Measurements from ENCODE around the gene C1QTNF3.
A peak's percentile ranks its signal among the peaks of the same experiment; 100 is the strongest.

DNA sequence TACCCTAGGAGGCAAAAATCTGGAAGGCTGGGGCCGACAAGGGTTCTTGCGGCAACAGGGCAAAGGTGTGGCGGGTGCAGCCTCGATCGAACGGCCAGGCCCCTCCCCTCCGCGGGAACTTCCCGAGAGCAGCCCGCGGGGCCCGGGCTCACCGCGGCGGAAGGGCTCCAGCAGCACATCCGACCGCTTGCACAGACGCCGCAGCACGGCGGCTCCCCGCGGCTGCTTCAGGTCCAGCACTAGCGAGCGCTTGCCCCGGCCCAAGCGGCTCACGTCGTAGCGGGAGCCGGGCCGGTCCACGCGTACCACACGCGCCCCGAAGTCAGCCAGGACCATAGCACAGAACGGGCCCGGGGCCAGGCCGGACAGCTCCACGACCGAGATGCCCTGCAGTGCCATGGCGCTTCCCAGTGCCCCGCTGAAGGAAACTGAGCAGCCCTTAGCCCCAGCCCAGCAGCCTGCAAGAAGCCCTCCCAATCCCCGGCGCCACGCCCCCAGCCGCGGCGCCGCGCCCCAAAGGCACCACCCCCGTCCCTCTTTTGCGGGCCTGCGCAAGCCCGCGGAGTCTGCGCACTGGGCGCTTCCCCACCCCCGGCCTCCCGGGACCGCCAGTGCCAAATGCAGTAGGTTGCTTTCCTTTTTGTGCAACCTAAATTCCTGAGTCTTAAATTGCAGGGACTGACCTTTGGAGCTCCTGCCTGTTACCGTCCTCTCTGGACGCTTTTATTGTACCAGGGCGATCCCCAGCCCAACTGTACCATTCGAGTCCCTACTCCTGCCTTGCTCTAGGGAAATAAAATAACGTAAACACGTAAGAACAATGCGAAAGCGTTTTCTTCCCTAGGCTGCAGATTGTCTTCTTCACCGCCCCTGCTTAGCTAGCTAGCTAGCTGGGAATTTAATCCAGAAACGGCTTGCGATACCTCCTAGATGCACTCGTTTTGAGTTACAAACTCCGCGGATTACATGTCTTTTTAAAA, 35.1 kb downstream of the C1QTNF3 start, which contains the start of gene AMACR:
- no peak for TF ChIP-seq EZH2 (IDR thresholded peaks at IDR 0.05; ENCODE audit: borderline replicate concordance, low read length)
- TF ChIP-seq, protein P1, sequence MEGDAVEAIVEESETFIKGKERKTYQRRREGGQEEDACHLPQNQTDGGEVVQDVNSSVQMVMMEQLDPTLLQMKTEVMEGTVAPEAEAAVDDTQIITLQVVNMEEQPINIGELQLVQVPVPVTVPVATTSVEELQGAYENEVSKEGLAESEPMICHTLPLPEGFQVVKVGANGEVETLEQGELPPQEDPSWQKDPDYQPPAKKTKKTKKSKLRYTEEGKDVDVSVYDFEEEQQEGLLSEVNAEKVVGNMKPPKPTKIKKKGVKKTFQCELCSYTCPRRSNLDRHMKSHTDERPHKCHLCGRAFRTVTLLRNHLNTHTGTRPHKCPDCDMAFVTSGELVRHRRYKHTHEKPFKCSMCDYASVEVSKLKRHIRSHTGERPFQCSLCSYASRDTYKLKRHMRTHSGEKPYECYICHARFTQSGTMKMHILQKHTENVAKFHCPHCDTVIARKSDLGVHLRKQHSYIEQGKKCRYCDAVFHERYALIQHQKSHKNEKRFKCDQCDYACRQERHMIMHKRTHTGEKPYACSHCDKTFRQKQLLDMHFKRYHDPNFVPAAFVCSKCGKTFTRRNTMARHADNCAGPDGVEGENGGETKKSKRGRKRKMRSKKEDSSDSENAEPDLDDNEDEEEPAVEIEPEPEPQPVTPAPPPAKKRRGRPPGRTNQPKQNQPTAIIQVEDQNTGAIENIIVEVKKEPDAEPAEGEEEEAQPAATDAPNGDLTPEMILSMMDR (conservative IDR thresholded peaks at IDR 0.05 in 1 of 2, IDR thresholded peaks at IDR 0.05 in 1 of 2; ENCODE audit: extremely low read depth in 1 of 2, insufficient read depth in 1 of 2, low read depth in 1 of 2, low read length in 2 of 2) = peak in 1 of 2 donors; percentile 28
